Tibial nerve (tissue), 4 donors: ENCODE measurements around the gene FMO4. TPM values are rescaled to one million over a fixed set of nuclear protein-coding genes. Genes with fewer than 3 reads are reported as not detected.

Experiments used
- DNase-seq, 2 donors: peaks; one replicate each; pipeline ENCODE4 v3.0.0-alpha.2; 2019; ENCODE audit warnings: low spot score in 2 of 2
- H3K27ac ChIP-seq, 4 donors: fragments of 200-600 bp; sonication (generic) in 3 of 4; one replicate each; pipeline ENCODE4 v1.5.1; 2017 to 2019; ENCODE audit warnings: mild to moderate bottlenecking in 1 of 4
- H3K27me3 ChIP-seq, 2 donors: fragments of 200-600 bp; sonication (generic) in 1 of 2; one replicate each; pipeline versions ENCODE4 v1.5.1 to v1.6.0; 2017 to 2019
- H3K36me3 ChIP-seq, 3 donors: fragments of 200-600 bp; sonication (generic); one replicate each; pipeline ENCODE4 v1.5.1; 2018 to 2019
- H3K4me1 ChIP-seq, 4 donors: fragments of 200-600 bp; sonication (generic) in 3 of 4; one replicate each; pipeline ENCODE4 v1.5.1; 2017 to 2019
- H3K4me3 ChIP-seq, 4 donors: fragments of 200-600 bp; sonication (generic) in 3 of 4; one replicate each; pipeline ENCODE4 v1.5.1; 2017 to 2019; ENCODE audit warnings: mild to moderate bottlenecking in 1 of 4, moderate library complexity in 1 of 4
- H3K9me3 ChIP-seq, 4 donors: fragments of 200-600 bp; sonication (generic) in 3 of 4; one replicate each; pipeline ENCODE4 v1.5.1; 2017 to 2019
- EP300 ChIP-seq, 2 donors: sonication (generic); formaldehyde crosslinking; IDR thresholded peaks; one replicate each; pipeline ENCODE4 v1.6.1; 2017; ENCODE audit warnings: antibody characterized with exemption in 2 of 2, mild to moderate bottlenecking in 1 of 2
- POLR2A ChIP-seq, 2 donors: fragments of 450-650 bp; IDR thresholded peaks; one replicate each; pipeline ENCODE4 v1.6.1; 2017; ENCODE audit warnings: antibody characterized with exemption in 2 of 2, mild to moderate bottlenecking in 2 of 2, moderate library complexity in 2 of 2
- WGBS, 2 donors: methylation state at CpG; one replicate each; pipeline ENCODE4 v1.1.5; 2018; 5-methylcytosine and 5-hydroxymethylcytosine counted together
- total RNA-seq, 4 donors: library from RNA; depleted of rRNA; stranded (reverse); fragments of >200 nt; gene quantifications; one replicate each; pipeline ENCODE4 v1.1.0, GENCODE V29; 2016
- TF ChIP-seq, protein P1 (sequence below), 5 experiments: fragments of 200-600 bp in 3 of 5; fragments of 450-650 bp in 2 of 5; sonication (generic) in 3 of 5; IDR thresholded peaks; one replicate each; pipeline ENCODE4 v1.5.1; 2016 to 2019; ENCODE audit warnings: antibody characterized with exemption in 5 of 5, mild to moderate bottlenecking in 3 of 5, moderate library complexity in 2 of 5

Gene FMO4
- total RNA-seq, 4 donors from 2014 or later = 2.4 to 27.3 (median 3.9) TPM

DNA sequence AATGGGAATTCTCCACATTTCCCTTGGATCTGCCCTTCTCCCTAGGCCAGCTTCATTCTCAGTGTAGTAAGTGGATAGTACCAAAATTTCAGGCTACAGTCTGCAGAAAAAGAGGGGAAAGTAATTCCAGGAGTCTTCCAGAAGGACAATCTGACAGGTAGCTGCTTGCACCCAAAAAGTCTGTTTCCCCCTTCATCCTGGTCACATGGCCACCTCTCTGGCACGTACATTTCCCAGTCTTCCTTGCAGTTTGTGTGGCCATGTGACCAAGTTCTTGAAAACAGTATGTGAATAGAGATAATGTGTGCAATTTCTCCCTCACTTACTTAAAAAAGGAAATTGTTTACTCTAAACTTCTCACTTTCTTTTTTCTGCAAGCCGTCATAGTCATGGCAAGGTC lies 14.6 kb upstream of the FMO4 start:
- peaks cover 0 to 32% (median 4%) of the 10 kb centered on the region in 4 donors for H3K9me3 ChIP-seq
- H3K4me1 ChIP-seq = no peaks in the 10 kb centered on the region
- no peaks in the 10 kb centered on the region for H3K36me3 ChIP-seq
- no peak overlapping the region for H3K27ac ChIP-seq
- no peaks in the 10 kb centered on the region for H3K27me3 ChIP-seq
- H3K4me3 ChIP-seq = no peak overlapping the region
- TF ChIP-seq POLR2A (IDR thresholded peaks at IDR 0.05) (no peak), EP300 (IDR thresholded peaks at IDR 0.05) (no peak)
- TF ChIP-seq, protein P1, sequence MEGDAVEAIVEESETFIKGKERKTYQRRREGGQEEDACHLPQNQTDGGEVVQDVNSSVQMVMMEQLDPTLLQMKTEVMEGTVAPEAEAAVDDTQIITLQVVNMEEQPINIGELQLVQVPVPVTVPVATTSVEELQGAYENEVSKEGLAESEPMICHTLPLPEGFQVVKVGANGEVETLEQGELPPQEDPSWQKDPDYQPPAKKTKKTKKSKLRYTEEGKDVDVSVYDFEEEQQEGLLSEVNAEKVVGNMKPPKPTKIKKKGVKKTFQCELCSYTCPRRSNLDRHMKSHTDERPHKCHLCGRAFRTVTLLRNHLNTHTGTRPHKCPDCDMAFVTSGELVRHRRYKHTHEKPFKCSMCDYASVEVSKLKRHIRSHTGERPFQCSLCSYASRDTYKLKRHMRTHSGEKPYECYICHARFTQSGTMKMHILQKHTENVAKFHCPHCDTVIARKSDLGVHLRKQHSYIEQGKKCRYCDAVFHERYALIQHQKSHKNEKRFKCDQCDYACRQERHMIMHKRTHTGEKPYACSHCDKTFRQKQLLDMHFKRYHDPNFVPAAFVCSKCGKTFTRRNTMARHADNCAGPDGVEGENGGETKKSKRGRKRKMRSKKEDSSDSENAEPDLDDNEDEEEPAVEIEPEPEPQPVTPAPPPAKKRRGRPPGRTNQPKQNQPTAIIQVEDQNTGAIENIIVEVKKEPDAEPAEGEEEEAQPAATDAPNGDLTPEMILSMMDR (IDR thresholded peaks at IDR 0.05) = no peak
- no peak for DNase-seq
- WGBS, 2 donors = 79 to 83% methylated on average over 2 of the region's 2 CpGs

DNA sequence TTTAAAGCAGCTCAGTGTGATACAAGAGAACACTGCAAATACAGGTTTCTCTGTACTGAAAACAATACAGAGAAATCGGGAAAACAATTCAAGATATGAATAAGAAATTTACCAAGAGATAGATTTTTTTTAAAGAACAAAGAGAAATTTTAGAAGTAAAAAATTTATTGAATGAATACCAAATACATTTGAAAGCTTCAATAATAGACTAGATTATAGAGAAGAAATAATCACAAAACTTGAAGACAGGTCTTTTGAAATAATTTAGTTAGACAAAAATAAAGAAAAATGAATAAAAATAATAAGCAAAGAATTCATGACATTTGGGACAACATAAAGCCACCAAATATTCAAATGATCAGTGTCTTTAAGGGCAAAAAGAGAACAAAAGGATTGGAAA lies 13.6 kb upstream of the FMO4 start:
- Histone ChIP-seq H3K4me3 (no peak overlapping the region), H3K9me3 (peaks cover 0 to 32% (median 4%) of the 10 kb centered on the region in 4 donors), H3K36me3 (no peaks in the 10 kb centered on the region), H3K27me3 (no peaks in the 10 kb centered on the region), H3K27ac (no peak overlapping the region), H3K4me1 (no peaks in the 10 kb centered on the region)
- DNase-seq = no peak
- 88 to 95% methylated on average over 1 of the region's 1 CpG for WGBS, 2 donors
- TF ChIP-seq EP300 (IDR thresholded peaks at IDR 0.05) (no peak), POLR2A (IDR thresholded peaks at IDR 0.05) (no peak)
- TF ChIP-seq, protein P1 (IDR thresholded peaks at IDR 0.05) = no peak

DNA sequence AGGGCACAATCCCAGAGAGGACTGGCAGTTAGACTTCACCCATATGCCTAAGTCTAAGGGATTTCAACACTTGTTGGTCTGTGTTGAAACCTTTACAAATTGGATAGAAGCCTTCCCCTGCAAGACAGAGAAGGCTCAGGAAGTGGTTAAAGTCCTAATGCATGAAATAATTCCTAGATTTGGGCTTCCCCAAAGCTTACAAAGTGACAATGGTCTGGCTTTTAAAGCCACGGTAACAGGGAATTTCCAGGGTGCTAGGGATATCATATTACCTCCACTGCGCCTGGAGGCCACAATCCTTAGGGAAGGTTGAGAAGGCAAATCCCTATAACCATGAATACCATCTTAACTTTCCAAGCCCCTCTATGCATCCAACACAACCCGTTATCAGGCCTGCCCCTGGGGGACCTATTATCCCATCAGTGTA lies 3.3 kb upstream of the FMO4 start:
- no peaks in the 10 kb centered on the region for H3K27me3 ChIP-seq
- H3K36me3 ChIP-seq = no peaks in the 10 kb centered on the region
- H3K4me3 ChIP-seq = no peak overlapping the region
- DNase-seq = no peak
- no peaks in the 10 kb centered on the region for H3K9me3 ChIP-seq
- TF ChIP-seq POLR2A (IDR thresholded peaks at IDR 0.05) (no peak), EP300 (IDR thresholded peaks at IDR 0.05) (no peak)
- TF ChIP-seq, protein P1 (IDR thresholded peaks at IDR 0.05) = no peak
- WGBS, 2 donors = 41 to 44% methylated on average over 3 of the region's 3 CpGs
- peaks cover 0 to 17% (median 6%) of the 10 kb centered on the region in 4 donors for H3K4me1 ChIP-seq
- no peak overlapping the region for H3K27ac ChIP-seq

DNA sequence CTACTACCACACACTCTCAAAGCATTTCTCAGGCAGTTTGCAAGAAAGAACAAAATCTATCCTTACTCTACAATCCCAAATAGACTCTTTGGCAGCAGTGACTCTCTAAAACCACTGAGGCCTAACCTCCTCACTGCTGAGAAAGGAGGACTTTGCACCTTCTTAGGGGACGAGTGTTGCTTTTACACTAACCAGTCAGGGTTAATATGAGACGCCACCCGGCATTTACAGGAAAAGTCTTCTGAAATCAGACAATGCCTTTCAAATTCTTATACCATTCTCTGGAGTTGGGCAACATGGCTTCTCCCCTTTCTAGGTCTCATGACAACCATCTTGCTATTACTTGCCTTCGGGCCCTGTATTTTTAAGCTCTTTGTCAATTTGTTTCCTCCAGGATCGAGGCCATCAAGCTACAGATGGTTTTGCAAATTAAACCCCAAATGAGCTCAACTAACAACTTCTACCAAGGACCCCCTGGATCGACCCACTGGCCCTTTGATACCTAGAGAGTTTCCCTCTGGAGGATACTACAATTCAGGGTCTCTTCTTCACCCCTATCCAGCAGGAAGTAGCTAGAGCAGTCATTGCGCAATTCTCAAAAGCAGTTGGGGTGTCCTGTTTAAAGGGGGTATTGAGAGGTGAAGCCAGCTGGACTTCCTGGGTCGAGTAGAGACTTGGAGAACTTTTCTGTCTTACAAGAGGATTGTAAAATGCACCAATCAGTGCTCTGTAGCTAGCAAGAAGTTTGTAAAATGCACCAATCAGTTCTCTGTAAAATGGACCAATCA lies 2.0 kb upstream of the FMO4 start:
- TF ChIP-seq, protein P1 (IDR thresholded peaks at IDR 0.05) = no peak
- no peak for TF ChIP-seq EP300 (IDR thresholded peaks at IDR 0.05)
- TF ChIP-seq POLR2A (IDR thresholded peaks at IDR 0.05) = no peak
- peaks cover 0 to 17% (median 6%) of the 10 kb centered on the region in 4 donors for H3K4me1 ChIP-seq
- WGBS, 2 donors = 84 to 87% methylated on average over 8 of the region's 8 CpGs
- H3K27ac ChIP-seq = no peak overlapping the region
- no peaks in the 10 kb centered on the region for H3K9me3 ChIP-seq
- no peak overlapping the region for H3K4me3 ChIP-seq
- H3K27me3 ChIP-seq = no peaks in the 10 kb centered on the region
- DNase-seq = no peak
- peaks cover 0 to 3% (median 0%) of the 10 kb centered on the region in 3 donors for H3K36me3 ChIP-seq

DNA sequence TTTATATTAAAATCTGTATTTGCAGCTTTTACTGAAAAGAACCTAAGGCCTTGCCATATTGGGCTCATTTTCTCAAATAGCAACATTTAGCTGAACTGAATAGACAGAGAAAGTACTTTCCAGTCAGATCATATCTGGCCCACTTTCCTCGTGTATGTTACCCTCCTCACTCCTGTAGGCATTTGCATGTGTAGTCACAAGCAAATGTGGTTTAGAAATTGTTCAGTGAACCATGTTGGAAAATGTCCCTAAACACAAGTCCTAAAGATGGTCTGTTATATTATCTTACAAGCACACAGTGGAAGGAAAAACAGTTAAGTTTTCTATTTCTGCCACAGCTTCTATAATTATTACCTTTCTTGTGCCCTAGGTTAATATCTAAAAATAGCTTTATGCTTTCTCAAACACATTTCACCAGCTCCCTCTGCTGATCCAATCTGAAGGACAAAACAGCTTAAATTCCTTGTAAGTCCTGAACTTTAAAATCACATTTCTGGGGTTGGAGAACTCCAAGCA lies 606 bp upstream of the FMO4 start:
- Histone ChIP-seq H3K4me1 (peaks cover 0 to 17% (median 6%) of the 10 kb centered on the region in 4 donors), H3K9me3 (no peaks in the 10 kb centered on the region), H3K27me3 (no peaks in the 10 kb centered on the region), H3K4me3 (peak overlapping the region in 2 of 4 donors; percentile 6 to 44), H3K27ac (peak overlapping the region; percentile 15 to 76 (median 46)), H3K36me3 (peaks cover 0 to 15% (median 0%) of the 10 kb centered on the region in 3 donors)
- TF ChIP-seq POLR2A (IDR thresholded peaks at IDR 0.05) (no peak), EP300 (IDR thresholded peaks at IDR 0.05) (no peak)
- TF ChIP-seq, protein P1 (IDR thresholded peaks at IDR 0.05) = no peak
- no peak for DNase-seq
- WGBS, 2 donors = 10 to 21% methylated on average over 1 of the region's 1 CpG
